SHP77 treated with DMSO at 0.1 percent for 48 hours (cell line): Measurements from ENCODE around the gene TSPAN5.

ENCODE experiments used
- DNase-seq: peaks from one replicate; lab custom pipeline; 2025; lab: John Stamatoyannopoulos, UW

TSPAN5 gene

GRCh38 chr4:98643755-98644154 lies 14.7 kb downstream of the TSPAN5 start:
- no peak for DNase-seq

GRCh38 chr4:98642991-98643426 lies 15.4 kb downstream of the TSPAN5 start:
- no peak for DNase-seq

- no peak for DNase-seq
Observed at GRCh38 chr4:98641906-98642668, 16.3 kb downstream of the TSPAN5 start.

- DNase-seq, result no peak
Observed at GRCh38 chr4:98641376-98641775, 17.0 kb downstream of the TSPAN5 start.

- no peak for DNase-seq
Observed at GRCh38 chr4:98639523-98639922, 18.9 kb downstream of the TSPAN5 start.

- DNase-seq, result no peak
Observed at GRCh38 chr4:98639108-98639507, 19.3 kb downstream of the TSPAN5 start.

- no peak for DNase-seq
Observed at GRCh38 chr4:98638661-98639060, 19.8 kb downstream of the TSPAN5 start.

- no peak for DNase-seq
Observed at GRCh38 chr4:98634061-98634460, 24.4 kb downstream of the TSPAN5 start.

GRCh38 chr4:98633159-98633558 lies 25.3 kb downstream of the TSPAN5 start:
- DNase-seq, result no peak

- DNase-seq, result no peak
Observed at GRCh38 chr4:98632258-98632657, 26.2 kb downstream of the TSPAN5 start.

GRCh38 chr4:98631506-98631905 lies 26.9 kb downstream of the TSPAN5 start:
- DNase-seq, result no peak

- no peak for DNase-seq
Observed at GRCh38 chr4:98630737-98631454, 27.5 kb downstream of the TSPAN5 start.

- DNase-seq, result no peak
Observed at GRCh38 chr4:98627531-98628257, 30.7 kb downstream of the TSPAN5 start.

GRCh38 chr4:98626350-98626749 lies 32.1 kb downstream of the TSPAN5 start:
- no peak for DNase-seq

GRCh38 chr4:98625920-98626319 lies 32.5 kb downstream of the TSPAN5 start:
- no peak for DNase-seq

GRCh38 chr4:98625399-98625798 lies 33.0 kb downstream of the TSPAN5 start:
- no peak for DNase-seq

GRCh38 chr4:98624642-98625041 lies 33.8 kb downstream of the TSPAN5 start:
- DNase-seq, result no peak

- DNase-seq, result no peak
Observed at GRCh38 chr4:98624144-98624543, 34.3 kb downstream of the TSPAN5 start.

- no peak for DNase-seq
Observed at GRCh38 chr4:98623126-98623802, 35.1 kb downstream of the TSPAN5 start.

GRCh38 chr4:98620087-98620784 lies 38.2 kb downstream of the TSPAN5 start:
- DNase-seq, result no peak

GRCh38 chr4:98619180-98619579 lies 39.2 kb downstream of the TSPAN5 start:
- no peak for DNase-seq

- DNase-seq, result no peak
Observed at GRCh38 chr4:98618680-98619079, 39.7 kb downstream of the TSPAN5 start.
